ENCODE data around the gene SYNGAP1. TPM values are rescaled to one million over a fixed set of nuclear protein-coding genes. Genes with fewer than 3 reads are reported as not detected.

The SYNGAP1 gene
- total and polyA plus RNA-seq, 2 of the 4 experiments (the other 2 are of a cell fraction), result 1.4 to 17.0 TPM

- no peaks in the 10 kb centered on the region for H3K9me3 ChIP-seq (ENCODE audit: control insufficient read depth, insufficient read depth, low read length)
- no peak overlapping the region for H3K56ac ChIP-seq (ENCODE audit: extremely low read depth, insufficient read depth, low read length)
- no peak overlapping the region for H2AK5ac ChIP-seq (ENCODE audit: low read depth, low read length)
- H4K20me1 ChIP-seq (ENCODE audit: insufficient read depth, low read length), result no peaks in the 10 kb centered on the region; the same call in 1 of the 2 replicates
- no peak overlapping the region for H2BK120ac ChIP-seq (ENCODE audit: low read depth, low read length)
- ChIA-PET CTCF (no interaction called here), POLR2A (ENCODE audit: unreplicated experiment) (no interaction called here)
- no peaks in the 10 kb centered on the region for H3K9me1 ChIP-seq (ENCODE audit: insufficient read depth, low read length)
- in situ Hi-C loops (cut with MboI; ENCODE audit: low sequenced_read_pairs) (loop anchor here (10.0 kb wide), 1 partner anchor 253 kb away; no protein-coding TSS in a partner anchor), dilution Hi-C loops (cut with HindIII; ENCODE audit: low sequenced_read_pairs, unreplicated experiment) (no loop called here), intact Hi-C loops (cut with micrococcal nuclease) (loop anchor here (10.0 kb wide), 1 partner anchor 223 kb away; no protein-coding TSS in a partner anchor)
- H3K9ac ChIP-seq (ENCODE audit: low read depth, low read length), result no peak overlapping the region
- no peak for TF ChIP-seq MAFK (IDR thresholded peaks at IDR 0.05; ENCODE audit: low read depth, low read length)
- no peak for TF ChIP-seq CEBPB (IDR thresholded peaks at IDR 0.05; ENCODE audit: low read depth, low read length)
- no peak overlapping the region for H3K4me2 ChIP-seq (ENCODE audit: low read depth, low read length)
- no peak overlapping the region for H2BK15ac ChIP-seq (ENCODE audit: low read depth, low read length)
- no peak overlapping the region for H3K4me3 ChIP-seq (ENCODE audit: insufficient read depth, low read depth, low read length)
- WGBS, 2 experiments (ENCODE audit: extremely low coverage in 2 of 2, insufficient read length in 1 of 2), result 83% methylated on average over 2 of the region's 15 CpGs; no CpG with 5 or more reads in 1 of the 2 experiments
- DNase-seq (no peak), ATAC-seq (ENCODE audit: low read depth) (no peak)
- H4K5ac ChIP-seq (ENCODE audit: low read depth, low read length), result no peak overlapping the region
- no peak overlapping the region for H3K18ac ChIP-seq (ENCODE audit: low read depth, low read length)
- no peak overlapping the region for H2BK20ac ChIP-seq (ENCODE audit: low read depth, low read length)
- H4K91ac ChIP-seq (ENCODE audit: insufficient read depth, low read depth, low read length), result no peak overlapping the region
- H3K4me1 ChIP-seq (ENCODE audit: control insufficient read depth, insufficient read depth, low read length), result peaks cover 4% of the 10 kb centered on the region
- no peak overlapping the region for H3K14ac ChIP-seq (replicated peaks; ENCODE audit: low read depth, low read length)
- peaks cover 24 to 37% of the 10 kb centered on the region in 2 experiments; a peak in 3 of 4 replicates for H3K79me1 ChIP-seq (ENCODE audit: low read depth in 1 of 2, low read length in 2 of 2)
- H3K27ac ChIP-seq (ENCODE audit: insufficient read depth, low read length), result no peak overlapping the region
- H3K4ac ChIP-seq (ENCODE audit: low read depth, low read length), result no peak overlapping the region
- H3K23ac ChIP-seq (ENCODE audit: low read depth, low read length), result no peak overlapping the region
- H2AFZ ChIP-seq (replicated peaks; ENCODE audit: low read length, poor library complexity), result no peak overlapping the region
- H3K36me3 ChIP-seq (ENCODE audit: control insufficient read depth, insufficient read depth, low read length), result peaks cover 34% of the 10 kb centered on the region
- H4K8ac ChIP-seq (ENCODE audit: low read depth in 2 of 2, low read length in 2 of 2), result no peak overlapping the region
- no peak overlapping the region for H2BK5ac ChIP-seq (ENCODE audit: low read depth, low read length, poor library complexity, severe bottlenecking)
- no peaks in the 10 kb centered on the region for H3K27me3 ChIP-seq (ENCODE audit: control insufficient read depth, insufficient read depth, low read length)
- H2AK9ac ChIP-seq (replicated peaks; ENCODE audit: low read depth, low read length, poor library complexity), result no peak overlapping the region
- BruUV-seq (replicated peaks), result no TSS peak
Measured at GRCh38 chr6:33451606-33452005, 31.7 kb downstream of the SYNGAP1 start.
